HG03066 (cell line): ENCODE data around the gene PABPC1L.
A peak's percentile ranks its signal among the peaks of the same experiment; 100 is the strongest.

ENCODE experiments used
- ATAC-seq: cut with Tn5 transposase; IDR thresholded peaks from one replicate; pipeline ENCODE4 v1.9.1; 2021; ENCODE audit warnings: low read depth; ENCODE audit not compliant: unreplicated experiment

Gene PABPC1L

GRCh38 chr20:44941120-44941691 lies 31.3 kb downstream of the PABPC1L start:
- no peak for ATAC-seq

- no peak for ATAC-seq
Measured at GRCh38 chr20:44942264-44942973, 32.6 kb downstream of the PABPC1L start.

GRCh38 chr20:44943828-44944227 lies 34.0 kb downstream of the PABPC1L start:
- no peak for ATAC-seq

GRCh38 chr20:44945261-44945660 lies 35.4 kb downstream of the PABPC1L start:
- no peak for ATAC-seq

GRCh38 chr20:44946271-44946852 lies 36.5 kb downstream of the PABPC1L start:
- ATAC-seq = no peak

GRCh38 chr20:44948107-44948506 lies 38.2 kb downstream of the PABPC1L start:
- ATAC-seq = no peak

DNA sequence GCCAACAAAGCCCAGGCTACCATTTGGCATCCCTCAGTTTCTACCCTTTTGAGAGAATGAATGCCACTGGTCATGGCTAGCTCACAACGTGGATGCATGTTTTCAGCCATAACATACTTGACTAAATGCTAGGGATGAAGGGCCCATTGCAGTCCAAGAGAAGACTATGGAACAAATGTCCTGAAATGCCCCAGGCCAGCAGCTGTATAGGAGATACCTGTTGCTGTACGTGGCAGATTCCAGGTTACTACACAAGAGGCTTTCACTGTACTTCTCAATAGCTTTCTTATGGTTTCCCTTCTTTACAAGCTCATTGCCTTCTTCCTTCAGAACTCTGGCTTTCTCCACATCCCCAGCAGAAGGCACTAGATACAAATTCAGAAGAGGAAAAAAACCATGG lies 38.7 kb downstream of the PABPC1L start:
- ATAC-seq = no peak

DNA sequence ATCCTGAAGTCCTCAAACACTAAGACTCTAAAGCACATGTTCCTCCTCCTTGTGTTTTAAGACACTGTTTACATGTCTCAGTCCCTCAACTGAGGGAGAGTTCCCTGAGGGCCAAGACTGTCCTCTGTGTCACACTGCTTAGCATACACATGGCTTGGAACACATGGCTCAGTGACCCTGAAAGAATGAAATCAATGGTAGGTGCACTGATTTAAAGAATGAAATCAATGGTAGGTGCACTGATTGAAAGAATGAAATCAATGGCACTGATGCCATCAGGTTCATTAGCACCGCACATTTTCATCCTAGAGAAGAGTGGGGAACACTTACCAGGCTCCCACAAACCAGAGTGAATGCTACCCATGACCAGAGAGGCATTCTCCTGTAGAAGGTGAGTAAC lies 40.5 kb downstream of the PABPC1L start:
- no peak for ATAC-seq

DNA sequence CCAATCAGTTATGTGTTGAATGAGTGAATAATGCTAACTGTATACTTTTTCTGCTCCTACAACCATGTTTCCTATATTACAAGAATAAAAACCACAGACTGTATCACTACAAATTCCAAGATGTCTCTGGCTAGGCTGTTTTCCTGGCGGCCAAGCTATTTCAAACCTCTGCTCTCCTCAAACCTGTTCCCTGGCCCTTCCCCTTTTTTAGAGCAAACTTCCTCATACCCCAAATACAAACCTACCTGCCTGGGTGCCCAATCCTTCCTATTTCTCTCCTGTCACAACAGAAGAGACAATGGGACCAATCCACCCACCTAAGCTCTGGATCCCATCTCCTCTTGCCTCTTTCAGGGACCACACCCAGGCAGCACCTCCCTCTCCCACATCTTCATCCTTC lies 42.9 kb downstream of the PABPC1L start:
- no peak for ATAC-seq

DNA sequence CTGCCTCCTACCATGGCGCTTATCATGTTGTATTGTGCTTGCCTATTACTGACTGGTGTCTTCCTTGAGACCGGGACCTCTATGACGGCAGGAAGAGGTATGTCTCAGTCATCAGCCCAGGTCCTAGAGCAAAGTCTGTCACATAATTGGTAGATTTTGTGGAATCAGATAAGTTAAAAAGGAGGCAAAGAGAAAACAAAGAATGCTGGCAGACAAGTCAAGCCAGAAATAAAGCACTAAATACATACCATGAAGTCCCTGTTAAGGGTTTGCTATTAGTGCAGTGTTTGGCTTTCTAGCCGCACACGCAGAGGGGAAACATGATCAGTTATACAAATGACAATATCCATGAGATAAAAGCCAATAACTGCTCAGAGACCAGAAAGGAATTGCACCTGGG lies 44.4 kb downstream of the PABPC1L start:
- ATAC-seq = no peak

- ATAC-seq = no peak
Measured at GRCh38 chr20:44955270-44955669, 45.4 kb downstream of the PABPC1L start.

DNA sequence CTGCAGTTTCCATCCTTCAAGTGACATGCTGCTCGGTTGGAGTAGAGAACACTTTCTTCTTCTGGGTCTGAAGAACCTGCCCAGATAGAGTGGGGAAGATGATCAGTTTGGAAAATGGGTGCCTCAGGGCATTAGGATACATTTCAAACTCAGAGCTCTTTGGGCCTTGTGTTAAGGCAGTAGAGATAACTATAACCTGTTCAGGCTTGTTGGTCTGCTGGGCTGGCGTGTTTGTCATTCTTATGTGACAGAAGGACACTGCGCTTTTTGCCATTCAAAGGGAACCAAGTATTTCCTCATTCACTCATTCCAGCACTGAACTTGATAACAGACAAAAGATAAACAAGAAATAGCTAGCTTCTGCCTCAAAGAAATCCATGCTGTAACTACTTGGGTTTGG lies 46.5 kb downstream of the PABPC1L start:
- ATAC-seq = no peak

DNA sequence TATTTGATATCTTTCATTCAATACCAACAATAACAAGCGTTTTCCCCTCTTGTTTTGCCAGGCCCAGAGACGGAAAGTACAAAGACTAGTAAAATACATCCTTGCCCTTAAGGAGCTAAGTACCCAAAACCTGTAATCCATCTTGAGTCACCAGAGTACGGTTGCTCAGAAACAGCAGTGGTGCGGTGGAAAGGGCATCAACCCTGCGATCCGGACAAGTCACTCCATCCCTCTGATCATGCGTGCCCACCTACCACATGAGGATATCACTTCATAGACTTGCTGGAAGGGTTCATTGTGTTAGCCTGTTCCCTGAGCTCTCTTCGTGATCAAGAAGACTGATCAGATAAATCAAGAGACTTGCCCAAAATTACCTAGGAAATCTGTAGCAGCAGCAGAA lies 48.4 kb downstream of the PABPC1L start:
- ATAC-seq = no peak

- ATAC-seq = no peak
Measured at GRCh38 chr20:44959082-44959637, 49.3 kb downstream of the PABPC1L start.

- no peak for ATAC-seq
Measured at GRCh38 chr20:44959638-44960102, 49.8 kb downstream of the PABPC1L start.

- ATAC-seq = peak; percentile 86
Measured at GRCh38 chr20:44960103-44960852, 50.4 kb downstream of the PABPC1L start, which contains the start of gene TOMM34. TOMM34 (minus strand) TSS chr20:44960397; CDS start chr20:44960333, 64 bp downstream.

DNA sequence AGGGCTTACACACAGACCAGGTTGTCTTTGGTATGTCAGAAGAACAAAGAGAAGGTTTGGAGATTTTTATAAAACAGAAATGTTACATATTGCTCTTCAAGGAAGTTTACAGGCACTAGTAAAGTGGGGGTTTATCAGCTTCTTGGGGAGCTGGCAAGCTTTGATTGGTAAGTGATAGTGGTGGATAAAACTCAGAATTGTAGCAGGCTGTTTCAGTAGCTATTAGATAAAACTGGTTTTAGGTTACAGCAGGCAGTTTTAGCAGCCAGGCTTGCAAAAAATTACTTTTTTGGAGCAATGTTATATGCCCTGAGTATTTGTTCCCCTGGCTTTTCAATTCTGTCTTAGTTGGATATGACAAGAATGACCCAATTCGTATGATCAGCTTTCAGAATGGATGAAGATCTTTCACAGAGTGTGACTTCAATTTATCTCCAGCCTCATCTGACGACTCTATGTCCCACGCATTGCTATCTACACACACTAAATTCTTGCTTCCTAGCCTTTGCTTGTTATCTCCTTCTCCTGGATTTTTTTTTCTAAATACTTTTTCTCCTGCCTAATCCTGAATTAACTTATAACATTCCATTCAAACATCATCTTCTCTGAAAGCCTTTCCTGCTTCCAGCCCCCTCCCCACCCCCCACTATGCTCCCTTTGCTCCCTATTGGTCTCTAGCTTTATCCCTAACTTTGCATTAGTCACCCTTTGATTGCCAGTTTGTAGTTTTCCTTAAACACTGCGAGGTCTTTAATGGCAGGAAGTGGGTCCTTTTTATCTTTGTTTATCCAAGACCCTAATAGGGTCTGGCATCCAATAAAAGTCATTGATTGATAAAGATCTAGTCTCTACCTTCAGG lies 51.4 kb downstream of the PABPC1L start:
- no peak for ATAC-seq

DNA sequence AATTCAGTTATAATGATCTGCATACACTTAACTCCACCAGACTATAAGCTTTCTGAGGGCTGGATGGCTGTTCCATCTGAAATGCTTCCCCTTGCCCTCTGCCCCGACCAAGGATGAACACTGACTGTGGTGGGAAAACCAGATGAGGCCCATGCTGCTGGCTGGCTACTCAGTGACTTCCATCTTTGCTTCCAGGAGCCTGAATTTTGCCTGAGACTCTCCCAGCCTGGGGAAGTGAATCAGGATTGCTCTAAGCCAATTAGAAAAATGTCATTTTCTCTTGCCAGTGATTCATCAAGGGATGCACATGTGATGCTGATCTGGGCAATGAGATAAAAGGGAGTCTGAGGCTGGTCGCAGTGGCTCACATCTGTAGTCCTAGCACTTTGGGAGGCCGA lies 52.0 kb downstream of the PABPC1L start:
- no peak for ATAC-seq

- no peak for ATAC-seq
Measured at GRCh38 chr20:44962483-44962882, 52.6 kb downstream of the PABPC1L start.
